ENCODE measurements around the gene KCNE3. TPM values are rescaled to one million over a fixed set of nuclear protein-coding genes. Genes with fewer than 3 reads are reported as not detected.

Gene KCNE3
- total RNA-seq, 1 donor from 2014 or later = not detected

GRCh38 chr11:74412321-74412720, 55.0 kb downstream of the KCNE3 start:
- Mint-ChIP-seq H3K27me3 (peaks cover 11% of the 10 kb centered on the region), H3K27ac (no peak overlapping the region), H3K9me3 (no peaks in the 10 kb centered on the region), H3K4me1 (no peaks in the 10 kb centered on the region), H3K4me3 (no peak overlapping the region), H3K36me3 (ENCODE audit: low read depth) (no peaks in the 10 kb centered on the region)
- TF ChIP-seq, protein P1, sequence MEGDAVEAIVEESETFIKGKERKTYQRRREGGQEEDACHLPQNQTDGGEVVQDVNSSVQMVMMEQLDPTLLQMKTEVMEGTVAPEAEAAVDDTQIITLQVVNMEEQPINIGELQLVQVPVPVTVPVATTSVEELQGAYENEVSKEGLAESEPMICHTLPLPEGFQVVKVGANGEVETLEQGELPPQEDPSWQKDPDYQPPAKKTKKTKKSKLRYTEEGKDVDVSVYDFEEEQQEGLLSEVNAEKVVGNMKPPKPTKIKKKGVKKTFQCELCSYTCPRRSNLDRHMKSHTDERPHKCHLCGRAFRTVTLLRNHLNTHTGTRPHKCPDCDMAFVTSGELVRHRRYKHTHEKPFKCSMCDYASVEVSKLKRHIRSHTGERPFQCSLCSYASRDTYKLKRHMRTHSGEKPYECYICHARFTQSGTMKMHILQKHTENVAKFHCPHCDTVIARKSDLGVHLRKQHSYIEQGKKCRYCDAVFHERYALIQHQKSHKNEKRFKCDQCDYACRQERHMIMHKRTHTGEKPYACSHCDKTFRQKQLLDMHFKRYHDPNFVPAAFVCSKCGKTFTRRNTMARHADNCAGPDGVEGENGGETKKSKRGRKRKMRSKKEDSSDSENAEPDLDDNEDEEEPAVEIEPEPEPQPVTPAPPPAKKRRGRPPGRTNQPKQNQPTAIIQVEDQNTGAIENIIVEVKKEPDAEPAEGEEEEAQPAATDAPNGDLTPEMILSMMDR (IDR thresholded peaks at IDR 0.05) = no peak
- DNase-seq = no peak
- CTCF ChIA-PET = no interaction called here
- no peak for ATAC-seq (ENCODE audit: low read depth)
- POLR2A ChIA-PET = no interaction called here
- intact Hi-C loops (cut with micrococcal nuclease) = no loop called here

DNA sequence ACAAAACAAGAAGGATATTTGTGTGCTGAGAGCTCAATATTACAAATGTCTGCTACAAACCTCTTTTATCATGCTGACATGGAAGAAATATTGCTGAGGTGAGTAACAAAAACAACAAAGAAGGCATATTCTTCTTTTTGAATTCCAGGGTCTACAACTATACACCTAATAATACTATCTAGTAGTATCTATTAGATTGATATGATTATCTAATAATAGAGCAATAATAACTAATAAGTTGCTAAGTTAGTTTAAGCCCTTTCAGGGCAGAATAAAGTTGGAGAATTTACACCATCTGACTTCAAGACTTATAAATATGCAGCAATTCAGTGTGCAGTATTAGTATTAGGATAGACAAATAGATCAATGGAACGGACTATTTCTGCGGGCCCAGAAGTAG, 57.7 kb downstream of the KCNE3 start:
- DNase-seq = no peak
- no peaks in the 10 kb centered on the region for H3K36me3 Mint-ChIP-seq (ENCODE audit: low read depth)
- ChIA-PET POLR2A (no interaction called here), CTCF (no interaction called here)
- no peak overlapping the region for H3K4me3 Mint-ChIP-seq
- TF ChIP-seq, protein P1 (IDR thresholded peaks at IDR 0.05) = no peak
- ATAC-seq (ENCODE audit: low read depth) = no peak
- H3K27me3 Mint-ChIP-seq = peaks cover 6% of the 10 kb centered on the region
- H3K4me1 Mint-ChIP-seq = no peaks in the 10 kb centered on the region
- no peaks in the 10 kb centered on the region for H3K9me3 Mint-ChIP-seq
- H3K27ac Mint-ChIP-seq = no peak overlapping the region
- intact Hi-C loops (cut with micrococcal nuclease) = no loop called here

Other genes starting within 250 kb of the KCNE3 start
- gene P4HA3, start 155.9 kb downstream of the KCNE3 start, total RNA-seq = not detected in 2 replicates
- 3.5 and 3.8 TPM in 2 replicates for gene PGM2L1, start 69.1 kb downstream of the KCNE3 start, total RNA-seq
- 4.1 and 5.4 TPM in 2 replicates for gene LIPT2, start 26.2 kb upstream of the KCNE3 start, total RNA-seq
- 14.9 and 16.3 TPM in 2 replicates for gene POLD3, start 125.0 kb upstream of the KCNE3 start, total RNA-seq